PC-3 (cell line): ENCODE results near the gene SLC25A21. TPM values are rescaled to one million over a fixed set of nuclear protein-coding genes. Genes with fewer than 3 reads are reported as not detected.

Source experiments
- ATAC-seq: fragments of 200-7000 bp; cut with Tn5 transposase; 2 replicates; pipeline ENCODE4 v1.9.1; 2020; ENCODE audit warnings: mild to moderate bottlenecking, moderate library complexity
- BruUV-seq: library from RNA; stranded (reverse); fragments of 400-500 nt; replicated peaks from 2 replicates; lab custom pipeline; 2021; lab: Mats Ljungman, UMichigan
- CTCF ChIA-PET: fragments of 300-600 bp; sonication (Branson Sonifier 250); formaldehyde crosslinking; loops from one replicate; lab custom pipeline; 2022; ENCODE audit warnings: antibody characterized with exemption; lab: Charles Lee
- POLR2A ChIA-PET: fragments of 300-600 bp; sonication (Branson Sonifier 250); formaldehyde crosslinking; loops from one replicate; lab custom pipeline; 2022; ENCODE audit warnings: antibody characterized with exemption; ENCODE audit not compliant: unreplicated experiment; lab: Charles Lee
- DNase-seq: peaks from one replicate; pipeline ENCODE4 v3.0.0-alpha.2; 2015
- H2AFZ ChIP-seq: fragments of 300-600 bp; sonication (generic); 2 replicates; pipeline ENCODE4 v1.6.0; 2016; ENCODE audit warnings: antibody characterized with exemption, low read length
- H3F3A ChIP-seq: fragments of 300-600 bp; sonication (generic); one replicate; pipeline ENCODE4 v1.6.0; 2017; ENCODE audit warnings: antibody characterized with exemption, low read length, control low read depth, mild to moderate bottlenecking; ENCODE audit not compliant: unreplicated experiment
- H3K27ac ChIP-seq: fragments of 300-600 bp; sonication (generic); 2 replicates; pipeline ENCODE4 v1.5.1; 2016; ENCODE audit warnings: mild to moderate bottlenecking, low read length
- H3K27me3 ChIP-seq: fragments of 300-600 bp; sonication (generic); 2 replicates; pipeline ENCODE4 v1.6.1; 2016; ENCODE audit warnings: low read length, mixed read lengths
- H3K36me3 ChIP-seq: fragments of 300-600 bp; sonication (generic); 2 replicates; pipeline ENCODE4 v1.6.1; 2016; ENCODE audit warnings: low read depth, mixed run types, low read length, mixed read lengths
- H3K4me1 ChIP-seq: fragments of 300-600 bp; sonication (generic); 2 replicates; pipeline ENCODE4 v1.5.1; 2016; ENCODE audit warnings: low read length; ENCODE audit not compliant: insufficient read depth
- H3K4me2 ChIP-seq: fragments of 300-600 bp; sonication (generic); 2 replicates; pipeline ENCODE4 v1.6.0; 2016; ENCODE audit warnings: low read length
- H3K4me3 ChIP-seq: fragments of 300-600 bp; sonication (generic); 2 replicates; pipeline ENCODE4 v1.5.1; 2016; ENCODE audit warnings: mild to moderate bottlenecking, low read length, mixed read lengths
- H3K79me2 ChIP-seq: fragments of 300-600 bp; sonication (generic); 2 replicates; pipeline ENCODE4 v1.6.1; 2017; ENCODE audit warnings: low read length, mixed read lengths
- H3K9ac ChIP-seq: fragments of 300-600 bp; sonication (generic); 2 replicates; pipeline ENCODE4 v1.6.0; 2016; ENCODE audit warnings: mild to moderate bottlenecking, low read length
- H3K9me2 ChIP-seq: fragments of 300-600 bp; sonication (generic); replicated peaks from 2 replicates; pipeline ENCODE4 v1.6.1; 2016; ENCODE audit warnings: mixed run types, low read length, mixed read lengths
- H3K9me3 ChIP-seq: fragments of 300-600 bp; sonication (generic); 2 replicates; pipeline ENCODE4 v1.6.1; 2016; ENCODE audit warnings: low read length, mixed read lengths
- H4K20me1 ChIP-seq: fragments of 300-600 bp; sonication (generic); 2 replicates; pipeline ENCODE4 v1.6.1; 2016; ENCODE audit warnings: low read length, mixed read lengths
- CTCF ChIP-seq: fragments of 300-600 bp; sonication (generic); conservative IDR thresholded peaks from 2 replicates; pipeline ENCODE4 v1.5.1; 2017; ENCODE audit warnings: antibody characterized with exemption, low read depth, mild to moderate bottlenecking, low read length
- EZH2 ChIP-seq: fragments of 300-600 bp; sonication (generic); IDR thresholded peaks from one replicate; pipeline ENCODE4 v1.6.1; 2017; ENCODE audit warnings: antibody characterized with exemption, mild to moderate bottlenecking, low read length; ENCODE audit not compliant: unreplicated experiment
- EZH2phosphoT487 ChIP-seq: fragments of 300-600 bp; sonication (generic); IDR thresholded peaks from 2 replicates; pipeline ENCODE4 v1.6.1; 2018; ENCODE audit warnings: mild to moderate bottlenecking, antibody characterized with exemption, low read length, borderline replicate concordance
- intact Hi-C: fragments of 100-400 bp; cut with micrococcal nuclease; formaldehyde crosslinking; loops from 2 replicates; pipeline ENCODE4 v1.9.0; 2023
- total RNA-seq: library from RNA; depleted of rRNA; stranded (reverse); fragments of >200 nt; gene quantifications from 2 replicates; pipeline ENCODE4 v1.2.3, GENCODE V29; 2014

Gene SLC25A21
- total RNA-seq, 1 experiment from 2014 or later: 0.87 TPM

GRCh38 chr14:36829547-36829946 is 342.9 kb downstream of the SLC25A21 start:
- TF ChIP-seq CTCF (no peak), EZH2 (no peak), EZH2phosphoT487 (no peak)
- no TSS peak for BruUV-seq
- Histone ChIP-seq H3K9me3 (no peaks in the 10 kb centered on the region), H3K36me3 (no peaks in the 10 kb centered on the region), H3K9me2 (no peaks in the 10 kb centered on the region), H3F3A (no peaks in the 10 kb centered on the region), H3K79me2 (no peaks in the 10 kb centered on the region), H2AFZ (no peak overlapping the region), H3K4me3 (no peak overlapping the region), H3K4me2 (no peak overlapping the region), H3K27ac (no peak overlapping the region), H3K9ac (no peak overlapping the region), H3K27me3 (no peaks in the 10 kb centered on the region), H3K4me1 (no peaks in the 10 kb centered on the region), H4K20me1 (no peaks in the 10 kb centered on the region)
- intact Hi-C loops: no loop called here
- DNase-seq (no peak), ATAC-seq (no peak)
- POLR2A ChIA-PET: no interaction called here
- CTCF ChIA-PET: no interaction called here

- ChIA-PET POLR2A (no interaction called here), CTCF (no interaction called here)
- intact Hi-C loops: no loop called here
- H3K36me3 ChIP-seq: no peaks in the 10 kb centered on the region
- H3K27me3 ChIP-seq: no peaks in the 10 kb centered on the region
- no peaks in the 10 kb centered on the region for H3F3A ChIP-seq
- H3K9ac ChIP-seq: no peak overlapping the region
- H3K79me2 ChIP-seq: no peaks in the 10 kb centered on the region
- no peaks in the 10 kb centered on the region for H3K4me1 ChIP-seq
- BruUV-seq: no TSS peak
- H3K9me2 ChIP-seq: no peaks in the 10 kb centered on the region
- DNase-seq (no peak), ATAC-seq (no peak)
- no peaks in the 10 kb centered on the region for H4K20me1 ChIP-seq
- H3K27ac ChIP-seq: no peak overlapping the region
- no peak overlapping the region for H2AFZ ChIP-seq
- H3K4me3 ChIP-seq: no peak overlapping the region
- no peaks in the 10 kb centered on the region for H3K9me3 ChIP-seq
- TF ChIP-seq EZH2: no peak
- TF ChIP-seq EZH2phosphoT487: no peak
- no peak overlapping the region for H3K4me2 ChIP-seq
Measured at GRCh38 chr14:36827861-36828260, 344.5 kb downstream of the SLC25A21 start.

- BruUV-seq: no TSS peak
- H3K36me3 ChIP-seq: no peaks in the 10 kb centered on the region
- no peaks in the 10 kb centered on the region for H3K9me3 ChIP-seq
- H3K27ac ChIP-seq: no peak overlapping the region
- TF ChIP-seq EZH2phosphoT487 (no peak), CTCF (no peak), EZH2 (no peak)
- H3K4me2 ChIP-seq: no peak overlapping the region
- H3K9me2 ChIP-seq: no peaks in the 10 kb centered on the region
- H3K4me3 ChIP-seq: no peak overlapping the region
- no peaks in the 10 kb centered on the region for H3F3A ChIP-seq
- no peak overlapping the region for H2AFZ ChIP-seq
- H3K4me1 ChIP-seq: peaks cover 12% of the 10 kb centered on the region
- DNase-seq: no peak
- POLR2A ChIA-PET: interaction anchor here (0.7 kb wide), 1 partner anchor 143 kb away, joined by 5 read pairs; no protein-coding TSS in a partner anchor
- intact Hi-C loops: no loop called here
- no peaks in the 10 kb centered on the region for H3K79me2 ChIP-seq
- H3K9ac ChIP-seq: no peak overlapping the region
- ATAC-seq: no peak
- CTCF ChIA-PET: no interaction called here
- no peaks in the 10 kb centered on the region for H4K20me1 ChIP-seq
- H3K27me3 ChIP-seq: no peaks in the 10 kb centered on the region
Measured at GRCh38 chr14:36826614-36827013, 345.8 kb downstream of the SLC25A21 start.
